ENCODE data around the gene CSNK1G2. TPM values are rescaled to one million over a fixed set of nuclear protein-coding genes. Genes with fewer than 3 reads are reported as not detected.

Gene CSNK1G2
- total RNA-seq, 4 donors from 2014 or later, result 17.3 to 50.9 (median 26.2) TPM

DNA sequence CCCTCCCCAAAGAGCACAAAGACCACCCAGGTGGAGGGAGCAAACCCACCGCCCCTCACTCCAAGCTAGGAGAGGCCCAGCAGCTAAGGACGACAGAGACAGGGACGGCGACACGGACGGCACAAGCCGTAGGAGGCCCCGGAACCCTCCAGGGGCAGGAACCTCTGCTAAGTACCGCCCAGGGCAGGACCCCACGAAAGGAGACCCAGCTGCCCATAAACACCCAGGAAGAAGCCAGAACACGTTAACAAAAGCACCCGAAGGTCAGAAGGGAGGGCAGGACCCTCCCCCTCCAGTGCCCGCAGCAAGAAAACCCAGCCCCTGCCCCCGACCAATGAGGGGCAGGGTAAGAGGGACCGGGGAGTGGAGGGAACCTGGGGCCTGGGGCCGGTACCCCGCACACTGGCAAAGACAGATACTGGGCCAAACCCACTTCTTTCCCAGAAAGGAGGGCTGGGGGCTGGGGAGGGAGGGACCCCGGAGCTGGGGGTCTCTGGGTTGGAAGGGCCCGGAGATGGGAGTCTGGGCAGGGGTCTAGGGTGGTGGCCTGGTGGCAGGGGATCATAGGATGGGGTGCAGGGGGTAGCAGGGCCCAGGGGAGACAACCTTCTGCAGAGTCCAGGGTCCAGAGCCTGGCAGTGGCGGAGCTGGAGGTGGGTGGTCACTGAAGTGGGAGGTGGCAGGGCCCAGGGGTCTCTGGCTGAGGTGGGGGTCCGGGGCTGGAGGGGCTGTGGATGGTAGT lies 72.1 kb downstream of the CSNK1G2 start:
- TF ChIP-seq CTCF (IDR thresholded peaks at IDR 0.05; ENCODE audit: low read depth), result no peak

DNA sequence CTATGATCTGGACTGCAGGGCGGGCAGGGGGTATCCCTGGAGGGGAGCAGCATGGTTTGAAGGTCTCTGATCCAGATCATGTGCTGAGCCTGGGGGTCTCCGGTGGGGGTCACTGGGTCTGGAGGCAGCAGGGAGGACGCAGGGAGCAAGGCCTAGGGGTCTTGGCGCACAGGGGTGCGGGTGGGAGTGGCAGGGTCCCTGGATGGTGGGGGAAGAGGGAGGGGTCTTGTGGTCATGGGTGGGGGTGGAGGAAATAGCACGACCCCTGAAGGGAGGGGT lies 72.7 kb downstream of the CSNK1G2 start:
- TF ChIP-seq CTCF (IDR thresholded peaks at IDR 0.05; ENCODE audit: low read depth), result no peak

DNA sequence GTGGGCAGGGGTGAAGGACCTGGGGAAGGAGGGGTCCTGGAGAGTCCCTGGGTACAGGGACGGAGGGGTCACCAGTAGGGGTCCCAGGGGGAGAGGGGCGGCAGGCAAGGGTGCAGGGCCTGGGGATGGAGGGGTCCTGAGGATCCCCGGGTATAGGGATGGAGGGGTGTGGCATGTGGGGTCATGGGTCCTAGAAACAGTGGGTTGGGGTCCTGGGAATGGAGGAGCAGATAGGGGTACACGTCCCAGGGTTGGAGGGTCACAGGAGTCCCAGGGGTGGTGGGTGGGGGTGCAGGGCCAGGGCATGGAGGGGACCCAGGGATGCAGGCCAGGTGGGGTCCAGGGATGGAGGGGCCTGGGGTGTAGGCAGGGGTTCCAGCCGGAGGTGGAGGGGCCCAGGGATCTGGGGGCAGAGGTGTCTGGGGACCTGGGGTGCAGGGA lies 73.2 kb downstream of the CSNK1G2 start:
- TF ChIP-seq CTCF (IDR thresholded peaks at IDR 0.05; ENCODE audit: low read depth), result no peak

GRCh38 chr19:2014731-2015607 lies 74.0 kb downstream of the CSNK1G2 start:
- no peak for TF ChIP-seq CTCF (IDR thresholded peaks at IDR 0.05; ENCODE audit: low read depth)

DNA sequence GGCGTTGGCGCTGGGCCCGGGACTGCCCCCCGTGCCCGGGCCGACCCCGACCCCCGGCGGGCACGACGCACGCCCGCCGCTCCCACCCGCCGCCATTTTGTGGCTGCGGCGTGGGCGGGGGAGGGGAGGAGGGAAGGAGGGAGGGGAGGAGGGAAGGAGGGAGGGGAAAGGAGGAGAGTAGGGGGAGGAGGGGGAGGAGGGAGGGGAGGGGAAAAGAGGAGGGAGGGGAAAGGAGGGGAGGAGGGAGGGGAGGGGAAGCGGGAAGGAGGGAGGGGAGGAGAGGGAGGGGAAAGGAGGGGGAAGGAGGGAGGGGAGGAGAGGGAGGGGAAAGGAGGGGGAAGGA lies 74.6 kb downstream of the CSNK1G2 start, which contains the start of gene BTBD2:
TSS of gene BTBD2 (minus strand) at position 107 of the 343 bp plus-strand sequence. CDS start at position 96, 11 bp downstream.
- no peak for TF ChIP-seq CTCF (IDR thresholded peaks at IDR 0.05; ENCODE audit: low read depth)

GRCh38 chr19:2016041-2016807 lies 75.3 kb downstream of the CSNK1G2 start:
- no peak for TF ChIP-seq CTCF (IDR thresholded peaks at IDR 0.05; ENCODE audit: low read depth)

DNA sequence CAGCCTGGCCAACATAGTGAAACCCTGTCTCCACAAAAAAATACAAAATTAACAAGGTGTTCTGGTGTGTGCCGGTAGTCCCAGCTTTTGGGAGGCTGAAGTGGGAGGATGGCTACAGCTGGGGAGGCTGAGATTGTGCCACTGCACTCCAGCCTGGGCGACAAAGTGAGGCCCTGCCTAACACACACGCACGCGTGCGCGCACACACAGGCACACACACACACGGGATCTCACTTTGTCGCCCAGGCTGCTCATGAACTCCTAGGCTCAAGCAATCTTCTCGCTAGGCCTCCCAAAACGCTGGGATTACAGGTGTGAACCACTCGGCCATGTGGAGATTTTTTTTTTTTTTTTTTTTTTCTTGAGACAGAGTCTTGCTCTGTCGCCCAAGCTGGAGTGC lies 77.8 kb downstream of the CSNK1G2 start:
- TF ChIP-seq CTCF (IDR thresholded peaks at IDR 0.05; ENCODE audit: low read depth), result no peak

Data from subcutaneous adipose tissue (tissue), 4 donors.